GM10248 (cell line): ENCODE measurements around the gene ASAP2.

Experiments used
- CTCF ChIA-PET: fragments of 300-600 bp; sonication (Branson Sonifier 250); formaldehyde crosslinking; extraction: SDS; loops from one replicate; lab custom pipeline; 2021; ENCODE audit warnings: antibody characterized with exemption; lab: Yijun Ruan, JAX
- POLR2A ChIA-PET: fragments of 350-650 bp; sonication (Branson Sonifier 250); formaldehyde crosslinking; extraction: SDS; loops from one replicate; lab custom pipeline; 2020; ENCODE audit warnings: antibody characterized with exemption; lab: Yijun Ruan, JAX
- DNase-seq: peaks from one replicate; pipeline ENCODE4 v3.0.0; 2012; ENCODE audit errors: extremely low spot score
- CTCF ChIP-seq: IDR thresholded peaks from 2 replicates; pipeline ENCODE4 v1.5.1; 2012; ENCODE audit warnings: mild to moderate bottlenecking, low read depth; ENCODE audit errors: extremely low read depth, missing control alignments, control extremely low read depth

ASAP2 gene

GRCh38 chr2:9307535-9307934 lies 100.9 kb downstream of the ASAP2 start:
- no peak for DNase-seq
- POLR2A ChIA-PET: no interaction called here
- TF ChIP-seq CTCF: no peak
- CTCF ChIA-PET: interaction anchor here (1.3 kb wide), 1 partner anchor 22 kb away, joined by 4 read pairs; no protein-coding TSS in a partner anchor

- DNase-seq: no peak
- POLR2A ChIA-PET: no interaction called here
- no peak for TF ChIP-seq CTCF
- CTCF ChIA-PET: interaction anchor here (1.3 kb wide), 1 partner anchor 21 kb away, joined by 4 read pairs; no protein-coding TSS in a partner anchor
These were observed 101.8 kb downstream of the ASAP2 start for GRCh38 chr2:9308186-9308955.

GRCh38 chr2:9309147-9309546 lies 102.5 kb downstream of the ASAP2 start:
- ChIA-PET CTCF (interaction anchor here (1.2 kb wide), 1 partner anchor 12 kb away, joined by 4 read pairs; no protein-coding TSS in a partner anchor), POLR2A (no interaction called here)
- TF ChIP-seq CTCF: no peak
- no peak for DNase-seq

GRCh38 chr2:9310377-9310776 lies 103.8 kb downstream of the ASAP2 start:
- ChIA-PET POLR2A (interaction anchor here (0.6 kb wide), 1 partner anchor 292 kb away, joined by 3 read pairs; no protein-coding TSS in a partner anchor), CTCF (interaction anchor here (1.2 to 1.5 kb wide), 2 partner anchors 11 to 20 kb away, joined by 3 to 4 read pairs; no protein-coding TSS in a partner anchor)
- no peak for DNase-seq
- TF ChIP-seq CTCF: no peak

GRCh38 chr2:9310798-9311197 lies 104.2 kb downstream of the ASAP2 start:
- POLR2A ChIA-PET: interaction anchor here (0.6 kb wide), 1 partner anchor 292 kb away, joined by 3 read pairs; no protein-coding TSS in a partner anchor
- no peak for DNase-seq
- CTCF ChIA-PET: interaction anchor here (1.5 kb wide), 1 partner anchor 20 kb away, joined by 3 read pairs; no protein-coding TSS in a partner anchor
- TF ChIP-seq CTCF: no peak

- POLR2A ChIA-PET: no interaction called here
- TF ChIP-seq CTCF: no peak
- no peak for DNase-seq
- CTCF ChIA-PET: interaction anchor here (1.5 kb wide), 1 partner anchor 21 kb away, joined by 3 read pairs; no protein-coding TSS in a partner anchor
These were observed 104.9 kb downstream of the ASAP2 start for GRCh38 chr2:9311488-9311887.
